ENCODE results near the gene ATP11C.

DNA sequence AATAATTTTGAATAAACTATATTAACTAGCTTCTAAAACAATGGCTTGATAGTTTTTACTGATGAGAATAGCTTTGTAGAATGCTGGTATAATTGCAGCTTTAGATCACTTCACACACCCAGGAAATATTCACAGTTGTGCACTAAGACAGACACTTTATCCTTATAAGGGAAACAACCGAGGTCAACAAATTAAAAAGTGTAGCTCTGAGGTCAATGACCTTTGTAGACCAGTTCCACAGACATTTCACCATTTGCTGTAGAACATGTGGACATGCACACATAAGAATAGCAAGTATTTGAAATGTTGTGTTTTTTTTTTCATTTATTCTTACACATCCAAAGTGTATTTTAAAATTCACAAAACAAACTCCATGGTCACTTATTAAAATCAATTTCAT is 148.9 kb downstream of the ATP11C start:
- TF ChIP-seq, protein P1, sequence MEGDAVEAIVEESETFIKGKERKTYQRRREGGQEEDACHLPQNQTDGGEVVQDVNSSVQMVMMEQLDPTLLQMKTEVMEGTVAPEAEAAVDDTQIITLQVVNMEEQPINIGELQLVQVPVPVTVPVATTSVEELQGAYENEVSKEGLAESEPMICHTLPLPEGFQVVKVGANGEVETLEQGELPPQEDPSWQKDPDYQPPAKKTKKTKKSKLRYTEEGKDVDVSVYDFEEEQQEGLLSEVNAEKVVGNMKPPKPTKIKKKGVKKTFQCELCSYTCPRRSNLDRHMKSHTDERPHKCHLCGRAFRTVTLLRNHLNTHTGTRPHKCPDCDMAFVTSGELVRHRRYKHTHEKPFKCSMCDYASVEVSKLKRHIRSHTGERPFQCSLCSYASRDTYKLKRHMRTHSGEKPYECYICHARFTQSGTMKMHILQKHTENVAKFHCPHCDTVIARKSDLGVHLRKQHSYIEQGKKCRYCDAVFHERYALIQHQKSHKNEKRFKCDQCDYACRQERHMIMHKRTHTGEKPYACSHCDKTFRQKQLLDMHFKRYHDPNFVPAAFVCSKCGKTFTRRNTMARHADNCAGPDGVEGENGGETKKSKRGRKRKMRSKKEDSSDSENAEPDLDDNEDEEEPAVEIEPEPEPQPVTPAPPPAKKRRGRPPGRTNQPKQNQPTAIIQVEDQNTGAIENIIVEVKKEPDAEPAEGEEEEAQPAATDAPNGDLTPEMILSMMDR (IDR thresholded peaks at IDR 0.05), result no peak
- no peak for TF ChIP-seq POLR2A (IDR thresholded peaks at IDR 0.05)

Measured in uterus (tissue), 2 donors.